WTC11 (cell line): ENCODE measurements around the gene PGAM5. TPM values are rescaled to one million over a fixed set of nuclear protein-coding genes. Genes with fewer than 3 reads are reported as not detected.

Experiments used
- ATAC-seq: fragments of 200-7000 bp; cut with Tn5 transposase; 2 replicates; pipeline ENCODE4 v1.10.0; 2021; ENCODE audit warnings: mild to moderate bottlenecking, moderate library complexity
- CTCF ChIA-PET: fragments of 300-600 bp; sonication (Branson Sonifier 250); formaldehyde crosslinking; loops from one replicate; lab custom pipeline; 2021; ENCODE audit warnings: antibody characterized with exemption; lab: Charles Lee
- POLR2A ChIA-PET: fragments of 350-600 bp; sonication (Branson Sonifier 250); formaldehyde crosslinking; loops from one replicate; lab custom pipeline; 2021; ENCODE audit warnings: antibody characterized with exemption; lab: Charles Lee
- DNase-seq: peaks from one replicate; pipeline ENCODE4 v3.0.0; 2021; ENCODE audit warnings: low spot score
- H3K27ac Mint-ChIP-seq: 2 replicates; pipeline ENCODE4 v1.8.0; 2021; ENCODE audit warnings: mixed read lengths
- H3K27me3 Mint-ChIP-seq: 2 replicates; pipeline ENCODE4 v1.8.0; 2021; ENCODE audit warnings: low read depth, mild to moderate bottlenecking, moderate library complexity, mixed read lengths
- H3K36me3 Mint-ChIP-seq: 2 replicates; pipeline ENCODE4 v1.8.0; 2021; ENCODE audit warnings: mixed read lengths
- H3K4me1 Mint-ChIP-seq: 2 replicates; pipeline ENCODE4 v1.8.0; 2022; ENCODE audit warnings: mixed read lengths
- H3K4me3 Mint-ChIP-seq: 2 replicates; pipeline ENCODE4 v1.8.0; 2021; ENCODE audit warnings: mild to moderate bottlenecking, moderate library complexity, mixed read lengths
- H3K9me3 Mint-ChIP-seq: 2 replicates; pipeline ENCODE4 v1.8.0; 2021; ENCODE audit warnings: mixed read lengths
- CBFB ChIP-seq: sonication (generic); formaldehyde crosslinking; IDR thresholded peaks from 2 replicates; pipeline ENCODE4 v1.8.1; 2022; ENCODE audit warnings: mild to moderate bottlenecking, low read depth, missing genetic modification reagents
- ELF4 ChIP-seq: sonication (generic); formaldehyde crosslinking; IDR thresholded peaks from 2 replicates; pipeline ENCODE4 v1.8.1; 2022; ENCODE audit warnings: low read depth, mild to moderate bottlenecking, moderate library complexity, missing genetic modification reagents
- FOXP1 ChIP-seq: sonication (generic); formaldehyde crosslinking; IDR thresholded peaks from 2 replicates; pipeline ENCODE4 v1.8.0; 2022; ENCODE audit warnings: missing genetic modification reagents, mild to moderate bottlenecking, moderate library complexity, borderline replicate concordance
- JUN ChIP-seq: sonication (generic); formaldehyde crosslinking; IDR thresholded peaks from 2 replicates; pipeline ENCODE4 v1.8.0; 2023; ENCODE audit warnings: mild to moderate bottlenecking, missing genetic modification reagents
- NR2C2 ChIP-seq: sonication (generic); formaldehyde crosslinking; IDR thresholded peaks from 2 replicates; pipeline ENCODE4 v1.8.0; 2022; ENCODE audit warnings: mild to moderate bottlenecking, missing genetic modification reagents
- SP1 ChIP-seq: sonication (generic); formaldehyde crosslinking; conservative IDR thresholded peaks from 2 replicates; pipeline ENCODE4 v1.8.1; 2022; ENCODE audit warnings: missing genetic modification reagents
- ZNF121 ChIP-seq: sonication (generic); formaldehyde crosslinking; IDR thresholded peaks from 2 replicates; pipeline ENCODE4 v1.8.0; 2023; ENCODE audit warnings: missing genetic modification reagents
- ZNF138 ChIP-seq: sonication (generic); formaldehyde crosslinking; conservative IDR thresholded peaks from 2 replicates; pipeline ENCODE4 v1.8.1; 2022; ENCODE audit warnings: mild to moderate bottlenecking, moderate library complexity, missing genetic modification reagents
- ZNF263 ChIP-seq: sonication (generic); formaldehyde crosslinking; IDR thresholded peaks from 2 replicates; pipeline ENCODE4 v1.8.1; 2022; ENCODE audit warnings: low read depth, mild to moderate bottlenecking, moderate library complexity, missing genetic modification reagents
- total RNA-seq: library from RNA; stranded (reverse); gene quantifications from 3 replicates; pipeline ENCODE4 v1.2.3, GENCODE V29; 2021
- TF ChIP-seq, protein P1 (sequence below): fragments of 250-450 bp; sonication (Bioruptor Pico); IDR thresholded peaks from 2 replicates; pipeline ENCODE4 v1.9.0; 2021; ENCODE audit warnings: mild to moderate bottlenecking, borderline replicate concordance
- TF ChIP-seq, protein P2 (sequence below): sonication (generic); formaldehyde crosslinking; IDR thresholded peaks from 2 replicates; pipeline ENCODE4 v1.8.0; 2023; ENCODE audit warnings: mild to moderate bottlenecking, missing genetic modification reagents
- TF ChIP-seq, protein P3 (sequence below): sonication (generic); formaldehyde crosslinking; IDR thresholded peaks from 2 replicates; pipeline ENCODE4 v1.8.0; 2022; ENCODE audit warnings: mild to moderate bottlenecking, missing genetic modification reagents
- TF ChIP-seq, protein P4 (sequence below): fragments of 250-450 bp; sonication (Bioruptor Pico); IDR thresholded peaks from 2 replicates; pipeline ENCODE4 v1.9.0; 2021; ENCODE audit warnings: mild to moderate bottlenecking
- TF ChIP-seq, protein P5 (sequence below): sonication (generic); formaldehyde crosslinking; IDR thresholded peaks from 2 replicates; pipeline ENCODE4 v1.8.0; 2023; ENCODE audit warnings: missing genetic modification reagents, mild to moderate bottlenecking, borderline replicate concordance
- TF ChIP-seq, protein P6 (sequence below): sonication (generic); formaldehyde crosslinking; IDR thresholded peaks from 2 replicates; pipeline ENCODE4 v1.8.1; 2023; ENCODE audit warnings: mild to moderate bottlenecking, missing genetic modification reagents, borderline replicate concordance
- TF ChIP-seq, protein P7 (sequence below): sonication (generic); formaldehyde crosslinking; conservative IDR thresholded peaks from 2 replicates; pipeline ENCODE4 v1.8.1; 2023; ENCODE audit warnings: mild to moderate bottlenecking, low read depth, missing genetic modification reagents, moderate library complexity

The PGAM5 gene
- total RNA-seq, 1 experiment from 2014 or later, result 89.7 TPM

DNA sequence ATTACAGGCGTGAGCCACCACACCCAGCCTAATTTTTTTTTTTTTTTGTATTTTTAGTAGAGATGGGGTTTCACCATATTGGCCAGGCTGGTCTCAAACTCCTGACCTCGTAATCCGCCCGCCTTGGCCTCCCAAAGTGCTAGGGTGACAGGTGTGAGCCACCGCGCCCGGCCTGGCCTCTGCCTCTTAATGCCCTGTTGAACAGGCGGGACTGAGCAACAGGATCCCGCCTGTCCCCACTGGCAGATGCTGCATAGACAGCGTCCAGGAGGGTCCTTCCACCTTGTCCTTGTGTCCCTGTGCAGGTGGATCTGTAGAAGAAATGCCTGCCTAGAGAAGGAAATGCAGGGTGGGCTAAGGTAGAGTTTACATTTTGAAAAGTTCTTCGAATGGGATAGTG lies 5.7 kb downstream of the PGAM5 start (continued):
- TF ChIP-seq SP1 (no peak), JUN (CRISPR knock-in tag) (no peak), ZNF263 (CRISPR knock-in tag) (no peak)
- TF ChIP-seq, protein P1, sequence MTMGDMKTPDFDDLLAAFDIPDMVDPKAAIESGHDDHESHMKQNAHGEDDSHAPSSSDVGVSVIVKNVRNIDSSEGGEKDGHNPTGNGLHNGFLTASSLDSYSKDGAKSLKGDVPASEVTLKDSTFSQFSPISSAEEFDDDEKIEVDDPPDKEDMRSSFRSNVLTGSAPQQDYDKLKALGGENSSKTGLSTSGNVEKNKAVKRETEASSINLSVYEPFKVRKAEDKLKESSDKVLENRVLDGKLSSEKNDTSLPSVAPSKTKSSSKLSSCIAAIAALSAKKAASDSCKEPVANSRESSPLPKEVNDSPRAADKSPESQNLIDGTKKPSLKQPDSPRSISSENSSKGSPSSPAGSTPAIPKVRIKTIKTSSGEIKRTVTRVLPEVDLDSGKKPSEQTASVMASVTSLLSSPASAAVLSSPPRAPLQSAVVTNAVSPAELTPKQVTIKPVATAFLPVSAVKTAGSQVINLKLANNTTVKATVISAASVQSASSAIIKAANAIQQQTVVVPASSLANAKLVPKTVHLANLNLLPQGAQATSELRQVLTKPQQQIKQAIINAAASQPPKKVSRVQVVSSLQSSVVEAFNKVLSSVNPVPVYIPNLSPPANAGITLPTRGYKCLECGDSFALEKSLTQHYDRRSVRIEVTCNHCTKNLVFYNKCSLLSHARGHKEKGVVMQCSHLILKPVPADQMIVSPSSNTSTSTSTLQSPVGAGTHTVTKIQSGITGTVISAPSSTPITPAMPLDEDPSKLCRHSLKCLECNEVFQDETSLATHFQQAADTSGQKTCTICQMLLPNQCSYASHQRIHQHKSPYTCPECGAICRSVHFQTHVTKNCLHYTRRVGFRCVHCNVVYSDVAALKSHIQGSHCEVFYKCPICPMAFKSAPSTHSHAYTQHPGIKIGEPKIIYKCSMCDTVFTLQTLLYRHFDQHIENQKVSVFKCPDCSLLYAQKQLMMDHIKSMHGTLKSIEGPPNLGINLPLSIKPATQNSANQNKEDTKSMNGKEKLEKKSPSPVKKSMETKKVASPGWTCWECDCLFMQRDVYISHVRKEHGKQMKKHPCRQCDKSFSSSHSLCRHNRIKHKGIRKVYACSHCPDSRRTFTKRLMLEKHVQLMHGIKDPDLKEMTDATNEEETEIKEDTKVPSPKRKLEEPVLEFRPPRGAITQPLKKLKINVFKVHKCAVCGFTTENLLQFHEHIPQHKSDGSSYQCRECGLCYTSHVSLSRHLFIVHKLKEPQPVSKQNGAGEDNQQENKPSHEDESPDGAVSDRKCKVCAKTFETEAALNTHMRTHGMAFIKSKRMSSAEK (CRISPR knock-in tag), result no peak

DNA sequence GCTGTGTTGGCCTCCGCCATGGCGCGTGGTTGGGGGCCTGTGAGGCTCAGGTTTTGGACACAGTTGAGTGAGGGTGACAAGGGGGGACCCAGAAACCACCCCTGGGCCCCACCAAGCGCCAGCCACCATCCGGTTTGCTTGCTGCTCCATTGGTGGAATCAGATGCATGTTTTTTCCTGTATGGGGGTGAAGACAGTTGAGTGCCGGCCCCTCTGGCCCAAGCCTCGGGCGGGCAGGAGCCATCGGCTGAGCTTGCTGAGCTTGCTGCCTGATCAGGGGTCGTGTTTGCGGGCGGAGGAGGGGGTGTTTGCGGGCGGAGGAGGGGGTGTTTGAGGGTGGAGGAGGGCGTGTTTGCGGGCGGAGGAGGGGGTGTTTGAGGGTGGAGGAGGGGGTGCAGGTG lies 6.4 kb downstream of the PGAM5 start:
- no peaks in the 10 kb centered on the region for H3K9me3 Mint-ChIP-seq
- no peaks in the 10 kb centered on the region for H3K4me1 Mint-ChIP-seq
- no peak overlapping the region for H3K4me3 Mint-ChIP-seq
- CTCF ChIA-PET, result no interaction called here
- H3K27me3 Mint-ChIP-seq, result no peaks in the 10 kb centered on the region
- no peak overlapping the region; the same call in 1 of the 2 replicates for H3K27ac Mint-ChIP-seq
- peaks cover 43% of the 10 kb centered on the region for H3K36me3 Mint-ChIP-seq
- no peak for DNase-seq
- ATAC-seq, result no peak
- POLR2A ChIA-PET, result no interaction called here
- TF ChIP-seq, protein P2, sequence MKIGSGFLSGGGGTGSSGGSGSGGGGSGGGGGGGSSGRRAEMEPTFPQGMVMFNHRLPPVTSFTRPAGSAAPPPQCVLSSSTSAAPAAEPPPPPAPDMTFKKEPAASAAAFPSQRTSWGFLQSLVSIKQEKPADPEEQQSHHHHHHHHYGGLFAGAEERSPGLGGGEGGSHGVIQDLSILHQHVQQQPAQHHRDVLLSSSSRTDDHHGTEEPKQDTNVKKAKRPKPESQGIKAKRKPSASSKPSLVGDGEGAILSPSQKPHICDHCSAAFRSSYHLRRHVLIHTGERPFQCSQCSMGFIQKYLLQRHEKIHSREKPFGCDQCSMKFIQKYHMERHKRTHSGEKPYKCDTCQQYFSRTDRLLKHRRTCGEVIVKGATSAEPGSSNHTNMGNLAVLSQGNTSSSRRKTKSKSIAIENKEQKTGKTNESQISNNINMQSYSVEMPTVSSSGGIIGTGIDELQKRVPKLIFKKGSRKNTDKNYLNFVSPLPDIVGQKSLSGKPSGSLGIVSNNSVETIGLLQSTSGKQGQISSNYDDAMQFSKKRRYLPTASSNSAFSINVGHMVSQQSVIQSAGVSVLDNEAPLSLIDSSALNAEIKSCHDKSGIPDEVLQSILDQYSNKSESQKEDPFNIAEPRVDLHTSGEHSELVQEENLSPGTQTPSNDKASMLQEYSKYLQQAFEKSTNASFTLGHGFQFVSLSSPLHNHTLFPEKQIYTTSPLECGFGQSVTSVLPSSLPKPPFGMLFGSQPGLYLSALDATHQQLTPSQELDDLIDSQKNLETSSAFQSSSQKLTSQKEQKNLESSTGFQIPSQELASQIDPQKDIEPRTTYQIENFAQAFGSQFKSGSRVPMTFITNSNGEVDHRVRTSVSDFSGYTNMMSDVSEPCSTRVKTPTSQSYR, result no peak
- TF ChIP-seq, protein P3, sequence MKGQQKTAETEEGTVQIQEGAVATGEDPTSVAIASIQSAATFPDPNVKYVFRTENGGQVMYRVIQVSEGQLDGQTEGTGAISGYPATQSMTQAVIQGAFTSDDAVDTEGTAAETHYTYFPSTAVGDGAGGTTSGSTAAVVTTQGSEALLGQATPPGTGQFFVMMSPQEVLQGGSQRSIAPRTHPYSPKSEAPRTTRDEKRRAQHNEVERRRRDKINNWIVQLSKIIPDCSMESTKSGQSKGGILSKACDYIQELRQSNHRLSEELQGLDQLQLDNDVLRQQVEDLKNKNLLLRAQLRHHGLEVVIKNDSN (CRISPR knock-in tag), result no peak
- TF ChIP-seq CBFB (CRISPR knock-in tag) (no peak), ZNF138 (CRISPR knock-in tag) (no peak), FOXP1 (CRISPR knock-in tag) (no peak), ELF4 (no peak), ZNF121 (CRISPR knock-in tag) (no peak), NR2C2 (CRISPR knock-in tag) (no peak)
- TF ChIP-seq, protein P4, sequence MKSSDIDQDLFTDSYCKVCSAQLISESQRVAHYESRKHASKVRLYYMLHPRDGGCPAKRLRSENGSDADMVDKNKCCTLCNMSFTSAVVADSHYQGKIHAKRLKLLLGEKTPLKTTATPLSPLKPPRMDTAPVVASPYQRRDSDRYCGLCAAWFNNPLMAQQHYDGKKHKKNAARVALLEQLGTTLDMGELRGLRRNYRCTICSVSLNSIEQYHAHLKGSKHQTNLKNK, result no peak
- TF ChIP-seq, protein P5, sequence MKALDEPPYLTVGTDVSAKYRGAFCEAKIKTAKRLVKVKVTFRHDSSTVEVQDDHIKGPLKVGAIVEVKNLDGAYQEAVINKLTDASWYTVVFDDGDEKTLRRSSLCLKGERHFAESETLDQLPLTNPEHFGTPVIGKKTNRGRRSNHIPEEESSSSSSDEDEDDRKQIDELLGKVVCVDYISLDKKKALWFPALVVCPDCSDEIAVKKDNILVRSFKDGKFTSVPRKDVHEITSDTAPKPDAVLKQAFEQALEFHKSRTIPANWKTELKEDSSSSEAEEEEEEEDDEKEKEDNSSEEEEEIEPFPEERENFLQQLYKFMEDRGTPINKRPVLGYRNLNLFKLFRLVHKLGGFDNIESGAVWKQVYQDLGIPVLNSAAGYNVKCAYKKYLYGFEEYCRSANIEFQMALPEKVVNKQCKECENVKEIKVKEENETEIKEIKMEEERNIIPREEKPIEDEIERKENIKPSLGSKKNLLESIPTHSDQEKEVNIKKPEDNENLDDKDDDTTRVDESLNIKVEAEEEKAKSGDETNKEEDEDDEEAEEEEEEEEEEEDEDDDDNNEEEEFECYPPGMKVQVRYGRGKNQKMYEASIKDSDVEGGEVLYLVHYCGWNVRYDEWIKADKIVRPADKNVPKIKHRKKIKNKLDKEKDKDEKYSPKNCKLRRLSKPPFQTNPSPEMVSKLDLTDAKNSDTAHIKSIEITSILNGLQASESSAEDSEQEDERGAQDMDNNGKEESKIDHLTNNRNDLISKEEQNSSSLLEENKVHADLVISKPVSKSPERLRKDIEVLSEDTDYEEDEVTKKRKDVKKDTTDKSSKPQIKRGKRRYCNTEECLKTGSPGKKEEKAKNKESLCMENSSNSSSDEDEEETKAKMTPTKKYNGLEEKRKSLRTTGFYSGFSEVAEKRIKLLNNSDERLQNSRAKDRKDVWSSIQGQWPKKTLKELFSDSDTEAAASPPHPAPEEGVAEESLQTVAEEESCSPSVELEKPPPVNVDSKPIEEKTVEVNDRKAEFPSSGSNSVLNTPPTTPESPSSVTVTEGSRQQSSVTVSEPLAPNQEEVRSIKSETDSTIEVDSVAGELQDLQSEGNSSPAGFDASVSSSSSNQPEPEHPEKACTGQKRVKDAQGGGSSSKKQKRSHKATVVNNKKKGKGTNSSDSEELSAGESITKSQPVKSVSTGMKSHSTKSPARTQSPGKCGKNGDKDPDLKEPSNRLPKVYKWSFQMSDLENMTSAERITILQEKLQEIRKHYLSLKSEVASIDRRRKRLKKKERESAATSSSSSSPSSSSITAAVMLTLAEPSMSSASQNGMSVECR (CRISPR knock-in tag), result no peak
- TF ChIP-seq, protein P6, sequence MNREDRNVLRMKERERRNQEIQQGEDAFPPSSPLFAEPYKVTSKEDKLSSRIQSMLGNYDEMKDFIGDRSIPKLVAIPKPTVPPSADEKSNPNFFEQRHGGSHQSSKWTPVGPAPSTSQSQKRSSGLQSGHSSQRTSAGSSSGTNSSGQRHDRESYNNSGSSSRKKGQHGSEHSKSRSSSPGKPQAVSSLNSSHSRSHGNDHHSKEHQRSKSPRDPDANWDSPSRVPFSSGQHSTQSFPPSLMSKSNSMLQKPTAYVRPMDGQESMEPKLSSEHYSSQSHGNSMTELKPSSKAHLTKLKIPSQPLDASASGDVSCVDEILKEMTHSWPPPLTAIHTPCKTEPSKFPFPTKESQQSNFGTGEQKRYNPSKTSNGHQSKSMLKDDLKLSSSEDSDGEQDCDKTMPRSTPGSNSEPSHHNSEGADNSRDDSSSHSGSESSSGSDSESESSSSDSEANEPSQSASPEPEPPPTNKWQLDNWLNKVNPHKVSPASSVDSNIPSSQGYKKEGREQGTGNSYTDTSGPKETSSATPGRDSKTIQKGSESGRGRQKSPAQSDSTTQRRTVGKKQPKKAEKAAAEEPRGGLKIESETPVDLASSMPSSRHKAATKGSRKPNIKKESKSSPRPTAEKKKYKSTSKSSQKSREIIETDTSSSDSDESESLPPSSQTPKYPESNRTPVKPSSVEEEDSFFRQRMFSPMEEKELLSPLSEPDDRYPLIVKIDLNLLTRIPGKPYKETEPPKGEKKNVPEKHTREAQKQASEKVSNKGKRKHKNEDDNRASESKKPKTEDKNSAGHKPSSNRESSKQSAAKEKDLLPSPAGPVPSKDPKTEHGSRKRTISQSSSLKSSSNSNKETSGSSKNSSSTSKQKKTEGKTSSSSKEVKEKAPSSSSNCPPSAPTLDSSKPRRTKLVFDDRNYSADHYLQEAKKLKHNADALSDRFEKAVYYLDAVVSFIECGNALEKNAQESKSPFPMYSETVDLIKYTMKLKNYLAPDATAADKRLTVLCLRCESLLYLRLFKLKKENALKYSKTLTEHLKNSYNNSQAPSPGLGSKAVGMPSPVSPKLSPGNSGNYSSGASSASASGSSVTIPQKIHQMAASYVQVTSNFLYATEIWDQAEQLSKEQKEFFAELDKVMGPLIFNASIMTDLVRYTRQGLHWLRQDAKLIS (CRISPR knock-in tag), result no peak
- TF ChIP-seq, protein P7, sequence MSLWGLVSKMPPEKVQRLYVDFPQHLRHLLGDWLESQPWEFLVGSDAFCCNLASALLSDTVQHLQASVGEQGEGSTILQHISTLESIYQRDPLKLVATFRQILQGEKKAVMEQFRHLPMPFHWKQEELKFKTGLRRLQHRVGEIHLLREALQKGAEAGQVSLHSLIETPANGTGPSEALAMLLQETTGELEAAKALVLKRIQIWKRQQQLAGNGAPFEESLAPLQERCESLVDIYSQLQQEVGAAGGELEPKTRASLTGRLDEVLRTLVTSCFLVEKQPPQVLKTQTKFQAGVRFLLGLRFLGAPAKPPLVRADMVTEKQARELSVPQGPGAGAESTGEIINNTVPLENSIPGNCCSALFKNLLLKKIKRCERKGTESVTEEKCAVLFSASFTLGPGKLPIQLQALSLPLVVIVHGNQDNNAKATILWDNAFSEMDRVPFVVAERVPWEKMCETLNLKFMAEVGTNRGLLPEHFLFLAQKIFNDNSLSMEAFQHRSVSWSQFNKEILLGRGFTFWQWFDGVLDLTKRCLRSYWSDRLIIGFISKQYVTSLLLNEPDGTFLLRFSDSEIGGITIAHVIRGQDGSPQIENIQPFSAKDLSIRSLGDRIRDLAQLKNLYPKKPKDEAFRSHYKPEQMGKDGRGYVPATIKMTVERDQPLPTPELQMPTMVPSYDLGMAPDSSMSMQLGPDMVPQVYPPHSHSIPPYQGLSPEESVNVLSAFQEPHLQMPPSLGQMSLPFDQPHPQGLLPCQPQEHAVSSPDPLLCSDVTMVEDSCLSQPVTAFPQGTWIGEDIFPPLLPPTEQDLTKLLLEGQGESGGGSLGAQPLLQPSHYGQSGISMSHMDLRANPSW (CRISPR knock-in tag), result no peak
